Left colon (tissue), 2 donors: ENCODE results near the gene FAM185A. TPM values are rescaled to one million over a fixed set of nuclear protein-coding genes. Genes with fewer than 3 reads are reported as not detected.

Experiments
- ATAC-seq: fragments of 200-7000 bp; cut with Tn5 transposase; one replicate; pipeline ENCODE4 v1.9.1; 2020; ENCODE audit warnings: mild to moderate bottlenecking, moderate library complexity
- DNase-seq, 2 donors: peaks; one replicate each; pipeline ENCODE4 v3.0.0-alpha.2; 2020
- intact Hi-C, 2 donors: fragments of 100-400 bp; cut with DNase I in 1 of 2; cut with micrococcal nuclease in 1 of 2; formaldehyde crosslinking; loops; one replicate each; pipeline versions ENCODE4 v1.11.2 to v1.14.0; 2022; cut with DNase I, micrococcal nuclease
- total RNA-seq, 2 donors: library from RNA; stranded (reverse); fragmentation: NEBNext Ultra II Directional; extraction: Animal tissue kit (Norgen Biotek cat#: 25700); gene quantifications; one replicate each; pipeline ENCODE4 v1.2.1, GENCODE V29; 2021
- donor health status: DM: no; HTN: no; CAD: no.
- donor health status: DM: yes; HTN: yes; CAD: no.

FAM185A gene
- total RNA-seq, 2 donors from 2014 or later, result 10.1 to 10.4 TPM

DNA sequence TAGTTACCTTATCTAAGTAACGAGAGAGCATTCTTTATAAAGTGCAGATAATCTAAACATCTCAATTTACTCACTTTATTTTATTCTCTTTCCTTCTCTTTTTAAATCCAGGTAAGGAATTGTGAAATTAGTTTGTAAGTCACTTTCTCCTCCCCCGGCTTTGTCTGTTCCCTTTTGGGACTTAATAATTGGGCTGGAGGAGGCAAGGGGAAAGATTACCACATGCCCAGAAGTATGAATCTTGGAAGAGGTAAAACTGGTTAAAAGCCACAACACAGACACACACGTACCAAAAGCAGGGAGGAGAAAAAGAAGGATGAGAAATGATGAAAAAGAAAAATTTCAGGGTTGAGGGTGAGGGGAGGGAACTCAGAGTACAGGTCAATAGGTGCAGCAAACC is 100.7 kb downstream of the FAM185A start:
- intact Hi-C loops, result no loop called here
- DNase-seq (no peak), ATAC-seq (no peak)

DNA sequence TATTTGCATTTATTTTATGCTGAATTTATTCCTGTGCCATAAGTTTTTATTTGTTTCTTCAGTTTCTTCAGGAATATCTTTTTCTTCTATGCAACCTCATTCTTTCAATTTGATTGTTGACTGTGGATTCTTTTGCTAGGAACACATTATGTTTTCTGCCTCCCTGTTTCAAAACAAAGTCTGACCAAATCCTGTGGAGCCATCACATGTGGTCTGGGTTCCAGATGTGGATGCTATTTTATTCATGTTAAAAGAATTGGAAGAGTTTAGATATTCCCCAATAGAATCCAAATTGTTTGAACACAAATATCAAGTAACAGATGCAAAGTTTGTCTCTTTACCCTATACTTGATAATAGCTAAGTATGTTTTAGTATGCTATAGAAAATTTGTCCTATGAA is 107.2 kb downstream of the FAM185A start:
- DNase-seq, result no peak
- ATAC-seq, result no peak
- intact Hi-C loops, result no loop called here

Other genes starting within 250 kb of the FAM185A start
- gene RASA4B, start 231.2 kb upstream of the FAM185A start, total RNA-seq, result 10 to 100 TPM; 13.4 to 22.5 TPM
- gene UPK3BL2, start 205.3 kb upstream of the FAM185A start, total RNA-seq, result 10 to 100 TPM; 13.4 to 20.7 TPM
- gene SPDYE2, start 197.8 kb upstream of the FAM185A start, total RNA-seq, result not detected
- 10 to 100 TPM; 24.1 to 27.1 TPM for gene POLR2J3, start 176.4 kb upstream of the FAM185A start, total RNA-seq
- gene RASA4, start 132.2 kb upstream of the FAM185A start, total RNA-seq, result 10 to 100 TPM; 16.7 to 31.9 TPM
- gene UPK3BL1, start 106.2 kb upstream of the FAM185A start, total RNA-seq, result 10 to 100 TPM in 1 of 2 donors, 1 to 10 TPM in 1; 6.3 to 27.5 TPM
- gene SPDYE2B, start 98.7 kb upstream of the FAM185A start, total RNA-seq, result not detected
- 10 to 100 TPM in 1 of 2 donors, 1 to 10 TPM in 1; 7.9 to 11.9 TPM for gene POLR2J2, start 77.3 kb upstream of the FAM185A start, total RNA-seq
- 1 to 10 TPM in 1 of 2 donors, under 1 TPM in 1; 0.67 to 1.4 TPM for gene LRRC17, start 164.0 kb downstream of the FAM185A start, total RNA-seq